Calu3 (cell line): ENCODE measurements around the gene PARP14. TPM values are rescaled to one million over a fixed set of nuclear protein-coding genes. Genes with fewer than 3 reads are reported as not detected.
A peak's percentile ranks its signal among the peaks of the same experiment; 100 is the strongest.

Experiments
- BruUV-seq: library from RNA; stranded (reverse); fragments of 400-500 nt; replicated peaks from 2 replicates; lab custom pipeline; 2021; lab: Mats Ljungman, UMichigan
- CTCF ChIA-PET: fragments of 300-600 bp; sonication (Branson Sonifier 250); formaldehyde crosslinking; loops from one replicate; lab custom pipeline; 2022; ENCODE audit warnings: antibody characterized with exemption; lab: Charles Lee
- DNase-seq: peaks from one replicate; pipeline ENCODE4 v3.0.0; 2022
- H3K27ac Mint-ChIP-seq: one replicate; pipeline ENCODE4 v1.8.0; 2022; ENCODE audit warnings: mixed read lengths; ENCODE audit not compliant: unreplicated experiment
- H3K27me3 Mint-ChIP-seq: one replicate; pipeline ENCODE4 v1.8.0; 2022; ENCODE audit warnings: mixed read lengths; ENCODE audit not compliant: unreplicated experiment
- H3K36me3 Mint-ChIP-seq: one replicate; pipeline ENCODE4 v1.8.0; 2022; ENCODE audit warnings: mild to moderate bottlenecking, moderate library complexity, mixed read lengths; ENCODE audit not compliant: insufficient read depth, unreplicated experiment
- H3K4me1 Mint-ChIP-seq: one replicate; pipeline ENCODE4 v1.8.0; 2022; ENCODE audit warnings: mild to moderate bottlenecking, low read depth, mixed read lengths; ENCODE audit not compliant: unreplicated experiment
- H3K4me3 Mint-ChIP-seq: one replicate; pipeline ENCODE4 v1.8.0; 2022; ENCODE audit warnings: mild to moderate bottlenecking, low read depth, moderate library complexity, mixed read lengths; ENCODE audit not compliant: unreplicated experiment
- H3K9me3 Mint-ChIP-seq: one replicate; pipeline ENCODE4 v1.8.0; 2022; ENCODE audit warnings: low read depth, mixed read lengths; ENCODE audit not compliant: unreplicated experiment
- CTCF ChIP-seq: fragments of 200-600 bp; IDR thresholded peaks from one replicate; pipeline ENCODE4 v1.8.0; 2022; ENCODE audit warnings: antibody characterized with exemption; ENCODE audit not compliant: unreplicated experiment
- intact Hi-C: fragments of 100-400 bp; cut with micrococcal nuclease; formaldehyde crosslinking; loops from one replicate; pipeline ENCODE4 v1.10.0; 2022; ENCODE audit not compliant: unreplicated experiment
- total RNA-seq: library from RNA; stranded (reverse); gene quantifications from 2 replicates; pipeline ENCODE4 v1.2.3, GENCODE V29; 2022

PARP14 gene
- total RNA-seq, 1 experiment from 2014 or later: 95.5 TPM

- peaks cover 26% of the 10 kb centered on the region for H3K4me1 Mint-ChIP-seq
- H3K36me3 Mint-ChIP-seq: peaks cover 24% of the 10 kb centered on the region
- CTCF ChIA-PET: interaction anchor here (0.6 to 2.5 kb wide), 10 partner anchors 10 to 295 kb away, joined by 3 to 17 read pairs (median 6); partner anchors contain the start of genes DTX3L, FAM162A and PARP9
- H3K9me3 Mint-ChIP-seq: no peaks in the 10 kb centered on the region
- TF ChIP-seq CTCF: peak; percentile 78
- peak; percentile 82 for DNase-seq
- intact Hi-C loops: loop anchor here (1.0 to 5.0 kb wide), 3 partner anchors 115 to 222 kb away; partner anchors contain the start of genes DTX3L and PARP9
- no peaks in the 10 kb centered on the region for H3K27me3 Mint-ChIP-seq
- peak overlapping the region; percentile 95 for H3K4me3 Mint-ChIP-seq
- peak overlapping the region; percentile 93 for H3K27ac Mint-ChIP-seq
- no TSS peak for BruUV-seq
Measured at GRCh38 chr3:122679085-122679881, 1.4 kb upstream of the PARP14 start.

- peak overlapping the region; percentile 93 for H3K27ac Mint-ChIP-seq
- CTCF ChIA-PET: interaction anchor here (1.2 to 2.5 kb wide), 8 partner anchors 11 to 296 kb away, joined by 3 to 17 read pairs (median 7); partner anchors contain the start of genes DTX3L, FAM162A and PARP9
- DNase-seq: peak; percentile 7
Measured at GRCh38 chr3:122679882-122680474, 661 bp upstream of the PARP14 start.

GRCh38 chr3:122681284-122681973 lies 790 bp downstream of the PARP14 start:
- CTCF ChIA-PET: interaction anchor here (0.7 to 2.5 kb wide), 2 partner anchors 94 to 122 kb away, joined by 3 to 17 read pairs; no protein-coding TSS in a partner anchor
- no TSS peak for BruUV-seq
- intact Hi-C loops: no loop called here

More at GRCh38 chr3:122679882-122680474, 661 bp upstream of the PARP14 start:
- Mint-ChIP-seq H3K27me3 (no peaks in the 10 kb centered on the region), H3K4me3 (peak overlapping the region; percentile 95), H3K9me3 (no peaks in the 10 kb centered on the region), H3K4me1 (peaks cover 26% of the 10 kb centered on the region), H3K36me3 (peaks cover 24% of the 10 kb centered on the region)
- no peak for TF ChIP-seq CTCF
- BruUV-seq: TSS peak; percentile 81
- intact Hi-C loops: loop anchor here (1.0 to 5.0 kb wide), 3 partner anchors 116 to 223 kb away; partner anchors contain the start of genes DTX3L and PARP9

More at GRCh38 chr3:122681284-122681973, 790 bp downstream of the PARP14 start:
- peak overlapping the region; percentile 95 for H3K4me3 Mint-ChIP-seq
- peaks cover 24% of the 10 kb centered on the region for H3K36me3 Mint-ChIP-seq
- peak overlapping the region; percentile 93 for H3K27ac Mint-ChIP-seq
- H3K27me3 Mint-ChIP-seq: no peaks in the 10 kb centered on the region
- peaks cover 26% of the 10 kb centered on the region for H3K4me1 Mint-ChIP-seq
- TF ChIP-seq CTCF: no peak
- DNase-seq: peak; percentile 6
- H3K9me3 Mint-ChIP-seq: no peaks in the 10 kb centered on the region
